Mesenchymal stem cell (in vitro differentiated cells and primary cell): ENCODE measurements around the gene RALGPS2. TPM values are rescaled to one million over a fixed set of nuclear protein-coding genes. Genes with fewer than 3 reads are reported as not detected.
A peak's percentile ranks its signal among the peaks of the same experiment; 100 is the strongest.

ENCODE experiments used
- DNase-seq: peaks from one replicate; pipeline ENCODE4 v3.0.0-alpha.2; 2013
- H2AFZ ChIP-seq: one replicate; pipeline ENCODE4 v1.6.1; 2013; ENCODE audit warnings: low read depth, mild to moderate bottlenecking, control low read depth, inconsistent platforms, low read length, moderate library complexity
- H2AK5ac ChIP-seq: 2 replicates; pipeline ENCODE4 v1.6.1; 2013; ENCODE audit warnings: low read length, moderate library complexity, mild to moderate bottlenecking, inconsistent platforms; ENCODE audit not compliant: severe bottlenecking
- H2BK120ac ChIP-seq: one replicate; pipeline ENCODE4 v1.6.1; 2013; ENCODE audit warnings: low read depth, mild to moderate bottlenecking, inconsistent platforms, low read length, moderate library complexity
- H2BK12ac ChIP-seq, 2 experiments: one replicate each; pipeline ENCODE4 v1.6.1; 2013; ENCODE audit warnings: inconsistent platforms in 2 of 2, low read length in 2 of 2, mild to moderate bottlenecking in 2 of 2, moderate library complexity in 2 of 2, control low read depth in 1 of 2
- H2BK15ac ChIP-seq: one replicate; pipeline ENCODE4 v1.6.1; 2013; ENCODE audit warnings: mild to moderate bottlenecking, low read depth, inconsistent platforms; ENCODE audit not compliant: poor library complexity, severe bottlenecking
- H2BK5ac ChIP-seq: 2 replicates; pipeline ENCODE4 v1.6.1; 2013; ENCODE audit warnings: low read depth, mild to moderate bottlenecking, low read length, control low read depth, inconsistent platforms; ENCODE audit not compliant: poor library complexity, severe bottlenecking
- H3K14ac ChIP-seq, 2 experiments: one replicate each; pipeline ENCODE4 v1.6.1; 2013; ENCODE audit warnings: inconsistent platforms in 2 of 2, low read length in 2 of 2, control low read depth in 1 of 2, mild to moderate bottlenecking in 1 of 2, moderate library complexity in 1 of 2
- H3K18ac ChIP-seq, 2 experiments: one replicate each; pipeline ENCODE4 v1.6.1; 2013; ENCODE audit warnings: inconsistent platforms in 2 of 2, low read length in 2 of 2, control low read depth in 1 of 2, low read depth in 1 of 2, mild to moderate bottlenecking in 1 of 2
- H3K23ac ChIP-seq, 2 experiments: one replicate each; pipeline ENCODE4 v1.6.1; 2013; ENCODE audit warnings: inconsistent platforms in 2 of 2, low read length in 2 of 2, mild to moderate bottlenecking in 2 of 2, moderate library complexity in 2 of 2, control low read depth in 1 of 2
- H3K27ac ChIP-seq: 2 replicates; pipeline ENCODE4 v1.5.1; 2013; ENCODE audit warnings: mild to moderate bottlenecking, moderate library complexity, low read length, control low read depth, inconsistent platforms; ENCODE audit not compliant: poor library complexity, severe bottlenecking
- H3K27me3 ChIP-seq, 2 experiments: 2 replicates each; pipeline versions ENCODE4 v1.6.1 to v1.7.0; 2013; ENCODE audit warnings: low read length in 2 of 2, mild to moderate bottlenecking in 2 of 2, moderate library complexity in 2 of 2, control low read depth in 1 of 2, inconsistent platforms in 1 of 2; ENCODE audit not compliant: control insufficient read depth in 1 of 2, insufficient read depth in 1 of 2
- H3K36me3 ChIP-seq, 2 experiments: 2 replicates each; pipeline versions ENCODE4 v1.6.1 to v1.7.0; 2013; ENCODE audit warnings: low read length in 2 of 2, control low read depth in 1 of 2, inconsistent platforms in 1 of 2, low read depth in 1 of 2, mild to moderate bottlenecking in 1 of 2; ENCODE audit not compliant: insufficient read depth in 2 of 2, control insufficient read depth in 1 of 2
- H3K4ac ChIP-seq, 2 experiments: one replicate each; pipeline ENCODE4 v1.6.1; 2013; ENCODE audit warnings: inconsistent platforms in 2 of 2, low read length in 2 of 2, mild to moderate bottlenecking in 2 of 2, moderate library complexity in 2 of 2, control low read depth in 1 of 2, low read depth in 1 of 2
- H3K4me1 ChIP-seq: 2 replicates; pipeline ENCODE4 v1.6.1; 2013; ENCODE audit warnings: low read depth, low read length, control low read depth; ENCODE audit not compliant: control insufficient read depth, insufficient read depth
- H3K4me2 ChIP-seq: 2 replicates; pipeline ENCODE4 v1.6.1; 2013; ENCODE audit warnings: low read length, mild to moderate bottlenecking, inconsistent platforms; ENCODE audit not compliant: poor library complexity, severe bottlenecking
- H3K4me3 ChIP-seq, 2 experiments: 2 replicates each; pipeline versions ENCODE4 v1.5.1 to v1.7.0; 2013; ENCODE audit warnings: low read length in 2 of 2, mild to moderate bottlenecking in 2 of 2, control low read depth in 1 of 2, low read depth in 1 of 2; ENCODE audit not compliant: insufficient read depth in 1 of 2
- H3K79me1 ChIP-seq: replicated peaks from 2 replicates; pipeline ENCODE4 v1.6.1; 2013; ENCODE audit warnings: mild to moderate bottlenecking, control low read depth, low read length, inconsistent platforms; ENCODE audit not compliant: poor library complexity, severe bottlenecking
- H3K9ac ChIP-seq: 2 replicates; pipeline ENCODE4 v1.7.0; 2013; ENCODE audit warnings: mild to moderate bottlenecking, low read length, moderate library complexity
- H3K9me3 ChIP-seq: 2 replicates; pipeline ENCODE4 v1.7.0; 2013; ENCODE audit warnings: mild to moderate bottlenecking, low read length; ENCODE audit not compliant: control insufficient read depth
- H4K8ac ChIP-seq: one replicate; pipeline ENCODE4 v1.6.1; 2013; ENCODE audit warnings: inconsistent platforms, mild to moderate bottlenecking, low read length, moderate library complexity
- H4K91ac ChIP-seq: one replicate; pipeline ENCODE4 v1.6.1; 2013; ENCODE audit warnings: mild to moderate bottlenecking, low read length, inconsistent platforms
- WGBS: methylation state at CpG from one replicate; pipeline ENCODE4 v1.1.7; 2013; ENCODE audit warnings: mixed read lengths; 5-methylcytosine and 5-hydroxymethylcytosine counted together
- polyA plus RNA-seq, 2 experiments: library from polyadenylated mRNA; stranded (reverse); fragments of 200-250 nt; gene quantifications; one replicate each; pipeline ENCODE4 v1.2.3, GENCODE V29; 2013

RALGPS2 gene
- 10.1 TPM for polyA plus RNA-seq (2013, experiment 1 of 2)
- 8.5 TPM for polyA plus RNA-seq (2013, experiment 2 of 2)

GRCh38 chr1:178724728-178725465 lies at the start of gene RALGPS2:
RALGPS2 (plus strand) TSS chr1:178725244; CDS start chr1:178776765, 51,521 bp downstream.
- peak within 1 kb of the TSS; percentile 85 for H2AK5ac ChIP-seq
- H3K36me3 ChIP-seq, result peaks cover 0 to 7% of the 10 kb centered on the region in 2 experiments

GRCh38 chr1:178679237-178679636 lies 45.8 kb upstream of the RALGPS2 start:
- no peak for DNase-seq
- Histone ChIP-seq H3K4me2 (no peak overlapping the region), H2BK12ac (no peak overlapping the region), H4K91ac (no peak overlapping the region), H3K4ac (no peak overlapping the region), H3K9ac (no peak overlapping the region), H3K9me3 (peaks cover 4% of the 10 kb centered on the region), H3K27me3 (no peaks in the 10 kb centered on the region), H4K8ac (no peak overlapping the region), H3K79me1 (no peaks in the 10 kb centered on the region), H2AFZ (no peak overlapping the region), H2AK5ac (no peak overlapping the region), H3K23ac (no peak overlapping the region), H3K18ac (no peak overlapping the region), H2BK5ac (no peak overlapping the region), H2BK120ac (no peak overlapping the region), H3K14ac (no peak overlapping the region), H3K4me1 (peaks cover 4% of the 10 kb centered on the region), H3K27ac (no peak overlapping the region), H3K36me3 (no peaks in the 10 kb centered on the region), H3K4me3 (no peak overlapping the region), H2BK15ac (no peak overlapping the region)
- WGBS, result 100% methylated on average over 2 of the region's 2 CpGs

More at GRCh38 chr1:178724728-178725465, at the start of gene RALGPS2:
- H4K8ac ChIP-seq, result peak within 1 kb of the TSS; percentile 94
- peak; percentile 74 for DNase-seq
- peak within 1 kb of the TSS; percentile 92 for H3K9ac ChIP-seq
- H2BK12ac ChIP-seq, result peak within 1 kb of the TSS; percentile 3 to 83
- H3K4me3 ChIP-seq, result peak within 1 kb of the TSS; percentile 87 to 95
- H3K4ac ChIP-seq, result peak within 1 kb of the TSS; percentile 51 to 89
- H3K23ac ChIP-seq, result no peak within 1 kb of the TSS
- peak within 1 kb of the TSS; percentile 90 for H4K91ac ChIP-seq
- H2AFZ ChIP-seq, result peak within 1 kb of the TSS; percentile 95
- H2BK5ac ChIP-seq, result peak within 1 kb of the TSS; percentile 95
- H3K4me2 ChIP-seq, result peak within 1 kb of the TSS; percentile 79
- peak within 1 kb of the TSS; percentile 89 to 98 for H3K18ac ChIP-seq
- H3K4me1 ChIP-seq, result peaks cover 8% of the 10 kb centered on the region
- peak within 1 kb of the TSS in 1 of 2 experiments; percentile 93 for H3K14ac ChIP-seq
- H3K9me3 ChIP-seq, result no peaks in the 10 kb centered on the region
- H3K79me1 ChIP-seq, result no peaks in the 10 kb centered on the region
- WGBS, result 2% methylated on average over 41 of the region's 90 CpGs
- peak within 1 kb of the TSS; percentile 93 for H3K27ac ChIP-seq
- H3K27me3 ChIP-seq, result no peaks in the 10 kb centered on the region
- H2BK15ac ChIP-seq, result peak within 1 kb of the TSS; percentile 48
- peak within 1 kb of the TSS; percentile 82 for H2BK120ac ChIP-seq

- Histone ChIP-seq H3K4ac (no peak overlapping the region), H3K9me3 (peaks cover 4% of the 10 kb centered on the region), H3K18ac (no peak overlapping the region), H3K9ac (peak overlapping the region; percentile 79), H2AFZ (no peak overlapping the region), H3K27ac (no peak overlapping the region), H3K79me1 (no peaks in the 10 kb centered on the region), H2AK5ac (no peak overlapping the region), H3K23ac (no peak overlapping the region), H2BK12ac (no peak overlapping the region), H3K4me3 (no peak overlapping the region), H2BK15ac (no peak overlapping the region), H3K4me2 (no peak overlapping the region), H3K27me3 (no peaks in the 10 kb centered on the region), H4K8ac (no peak overlapping the region), H4K91ac (no peak overlapping the region), H3K4me1 (peaks cover 10% of the 10 kb centered on the region), H2BK5ac (no peak overlapping the region), H3K36me3 (no peaks in the 10 kb centered on the region), H3K14ac (no peak overlapping the region), H2BK120ac (no peak overlapping the region)
- no CpG with 5 or more reads among the region's 2 CpGs for WGBS
- peak; percentile 46 for DNase-seq
These were observed 42.6 kb upstream of the RALGPS2 start for GRCh38 chr1:178682429-178682828.

- H3K9me3 ChIP-seq, result peaks cover 4% of the 10 kb centered on the region
- H2BK5ac ChIP-seq, result no peak overlapping the region
- no peak overlapping the region for H4K8ac ChIP-seq
- H2BK12ac ChIP-seq, result no peak overlapping the region
- H3K14ac ChIP-seq, result no peak overlapping the region
- no peak overlapping the region for H4K91ac ChIP-seq
- no peaks in the 10 kb centered on the region for H3K27me3 ChIP-seq
- H2BK120ac ChIP-seq, result no peak overlapping the region
- no peak for DNase-seq
- H3K4ac ChIP-seq, result no peak overlapping the region
- H3K36me3 ChIP-seq, result no peaks in the 10 kb centered on the region
- peak overlapping the region; percentile 79 for H3K9ac ChIP-seq
- no peaks in the 10 kb centered on the region for H3K79me1 ChIP-seq
- WGBS, result 100% methylated on average over 2 of the region's 2 CpGs
- no peak overlapping the region for H3K4me3 ChIP-seq
- H3K23ac ChIP-seq, result no peak overlapping the region
- no peak overlapping the region for H2BK15ac ChIP-seq
- H3K4me1 ChIP-seq, result peaks cover 10% of the 10 kb centered on the region
- H3K18ac ChIP-seq, result no peak overlapping the region
- H3K27ac ChIP-seq, result no peak overlapping the region
- no peak overlapping the region for H3K4me2 ChIP-seq
- no peak overlapping the region for H2AK5ac ChIP-seq
- H2AFZ ChIP-seq, result no peak overlapping the region
These were observed 42.2 kb upstream of the RALGPS2 start for GRCh38 chr1:178682886-178683285.
